Right renal cortex interstitium (tissue), 3 donors: ENCODE measurements around the gene PUM1. TPM values are rescaled to one million over a fixed set of nuclear protein-coding genes. Genes with fewer than 3 reads are reported as not detected.
"Not testable (repeated sequence)": the region's sequence is repeated elsewhere in the genome, so short reads cannot be mapped to it uniquely, and the experiment has no call there.

Experiments
- DNase-seq, 3 donors: peaks; one replicate each; pipeline ENCODE4 v3.0.0-alpha.2; 2013; ENCODE audit warnings: low read depth in 3 of 3, low spot score in 2 of 3
- polyA plus RNA-seq, 3 donors: library from polyadenylated mRNA; unstranded; fragments of 120-200 nt; gene quantifications; one replicate each; pipeline ENCODE4 v1.2.1, GENCODE V29; 2013; ENCODE audit not compliant: insufficient read length in 3 of 3

Gene PUM1
- 100 to 1,000 TPM; 132 to 140 (median 137) TPM for polyA plus RNA-seq

- DNase-seq, result peak; percentile 83 to 95 (median 87)
These were observed at the start of gene PUM1 for GRCh38 chr1:31065310-31066217. TSS of gene PUM1 (minus strand) at chr1:31065717. CDS start at chr1:31059566, 6,151 bp downstream.

GRCh38 chr1:31112266-31112935 is 46.9 kb upstream of the PUM1 start:
- no peak for DNase-seq

GRCh38 chr1:31111290-31111951 is 45.9 kb upstream of the PUM1 start:
- no peak for DNase-seq

- DNase-seq, result no peak
These were observed 45.3 kb upstream of the PUM1 start for GRCh38 chr1:31110846-31111245.

DNA sequence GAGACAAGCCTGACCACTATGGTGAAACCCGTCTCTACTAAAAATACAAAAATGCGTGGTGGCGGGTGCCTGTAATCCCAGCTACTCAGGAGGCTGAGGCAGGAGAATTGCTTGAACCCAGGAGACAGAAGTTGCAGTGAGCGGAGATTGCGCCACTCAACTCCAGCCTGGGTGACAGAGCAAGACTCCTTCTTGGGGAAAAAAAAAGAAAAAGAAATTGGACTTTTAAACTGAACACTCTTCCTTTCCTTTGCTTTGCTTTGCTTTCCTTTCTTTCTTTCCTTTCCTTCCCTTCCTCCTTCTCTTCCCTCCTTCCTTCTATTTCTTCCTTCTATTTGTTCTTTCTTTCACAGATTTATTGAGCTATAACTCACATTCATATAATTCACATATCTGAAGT is 43.3 kb upstream of the PUM1 start:
- DNase-seq, result no peak

DNA sequence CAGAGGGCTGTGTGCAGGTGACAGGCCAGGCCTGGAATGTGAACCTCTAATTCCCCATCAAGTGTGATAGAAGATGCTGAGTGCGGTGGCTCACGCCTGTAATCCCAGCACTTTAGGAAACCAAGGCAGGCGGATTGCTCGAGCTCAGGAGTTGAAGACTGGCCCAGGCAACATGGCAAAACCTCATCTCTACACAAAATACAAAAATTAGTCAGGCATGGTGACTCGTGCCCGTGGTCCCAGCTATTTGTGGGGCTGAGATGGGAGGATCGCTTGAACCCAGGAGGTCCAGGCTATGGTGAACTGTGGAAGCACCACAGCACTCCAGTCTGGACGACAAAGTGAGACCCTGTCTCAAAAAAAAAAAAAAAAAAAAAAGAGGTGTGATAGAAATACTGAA is 40.1 kb upstream of the PUM1 start:
- DNase-seq, result no peak

DNA sequence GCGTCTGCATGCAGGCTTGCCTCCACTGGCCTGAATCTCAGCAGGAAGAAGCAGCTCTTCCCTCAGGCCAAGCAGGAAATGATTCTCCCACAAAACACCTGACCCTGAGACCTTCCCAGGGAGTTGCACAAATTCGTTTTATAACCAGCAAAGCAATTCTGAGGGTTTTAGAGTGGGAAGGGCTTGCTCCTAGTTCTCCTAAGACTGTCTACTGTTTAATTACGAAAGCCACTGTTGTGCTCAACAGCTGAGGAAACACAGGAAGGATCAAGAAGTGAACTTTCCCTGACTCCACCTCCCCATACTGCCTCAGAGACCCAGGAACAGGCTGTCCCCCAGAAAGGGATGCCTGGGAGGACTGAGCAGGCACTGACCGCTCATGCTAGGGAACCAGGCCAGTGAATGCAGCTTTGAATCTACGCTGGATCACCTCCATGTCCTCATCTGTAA is 37.0 kb upstream of the PUM1 start:
- no peak for DNase-seq

DNA sequence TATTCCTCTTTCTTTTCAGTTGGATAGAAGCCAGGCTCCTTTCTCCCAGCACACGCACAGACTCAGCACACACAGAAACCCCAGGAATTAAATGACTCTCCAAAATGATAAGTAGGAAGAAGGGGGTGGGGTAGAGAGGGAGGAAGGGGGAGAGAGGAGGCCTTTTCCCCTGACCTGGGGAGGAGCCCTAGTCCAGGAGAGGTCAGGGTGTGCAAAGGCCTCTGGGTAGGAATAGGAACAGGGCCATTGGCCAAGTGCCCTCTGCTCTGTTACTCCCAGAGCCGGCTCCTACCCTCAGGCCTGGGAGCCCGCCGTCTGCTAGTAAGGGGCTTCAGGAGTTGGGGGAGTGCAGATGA is 35.6 kb upstream of the PUM1 start:
- no peak for DNase-seq

- no peak for DNase-seq
These were observed 33.9 kb upstream of the PUM1 start for GRCh38 chr1:31099293-31100032.

- DNase-seq, result no peak
These were observed 30.5 kb upstream of the PUM1 start for GRCh38 chr1:31095985-31096384.

DNA sequence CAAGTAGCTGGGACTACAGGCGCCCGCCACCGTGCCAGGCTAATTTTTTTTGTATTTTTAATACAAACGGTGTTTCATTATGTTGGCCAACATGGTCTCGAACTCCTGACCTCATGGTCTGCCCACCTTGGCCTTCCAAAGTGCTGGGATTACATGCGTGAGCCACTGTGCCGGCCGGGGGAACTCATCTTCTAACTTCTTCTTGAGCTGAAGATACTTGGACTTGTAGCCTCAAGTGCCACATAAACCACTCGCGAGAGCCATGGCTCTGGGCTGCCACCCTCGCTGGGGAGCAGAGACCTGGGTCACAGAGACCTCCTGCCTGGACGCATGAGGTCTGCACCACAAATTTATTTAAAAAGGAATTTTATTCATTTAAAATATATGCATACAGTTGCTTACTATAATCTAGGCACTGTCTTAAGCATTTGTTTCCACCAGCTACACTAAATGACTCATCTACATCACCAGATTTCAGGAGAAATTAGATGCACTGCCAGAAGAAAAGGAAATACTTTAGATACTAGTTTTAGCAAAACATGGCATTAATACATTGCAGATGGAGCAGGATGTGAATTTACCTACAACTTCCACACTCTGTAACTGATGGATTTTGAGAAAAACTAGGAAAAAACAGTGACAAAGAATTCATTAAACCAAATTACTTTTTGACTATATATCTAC is 29.9 kb upstream of the PUM1 start:
- no peak for DNase-seq

DNA sequence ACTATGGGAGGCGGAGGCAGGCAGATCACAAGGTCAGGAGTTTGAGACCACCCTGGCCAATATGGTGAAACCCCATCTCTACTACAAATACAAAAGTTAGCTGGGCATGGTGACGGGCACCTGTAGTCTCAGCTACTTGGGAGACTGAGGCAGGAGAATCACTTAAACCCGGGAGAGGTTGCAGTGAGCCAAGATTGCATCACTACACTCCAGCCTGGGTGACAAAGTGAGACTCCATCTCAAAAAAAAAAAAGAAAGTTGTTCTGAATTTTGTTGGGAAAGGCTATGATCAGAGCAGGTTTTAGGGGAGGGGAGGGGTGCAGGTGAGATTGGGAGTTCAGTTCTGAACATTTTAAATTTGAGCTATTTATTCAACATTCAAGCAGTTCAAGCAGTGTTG is 22.6 kb upstream of the PUM1 start:
- not testable (repeated sequence) for DNase-seq

- no peak for DNase-seq
These were observed 19.5 kb upstream of the PUM1 start for GRCh38 chr1:31084782-31085569.

DNA sequence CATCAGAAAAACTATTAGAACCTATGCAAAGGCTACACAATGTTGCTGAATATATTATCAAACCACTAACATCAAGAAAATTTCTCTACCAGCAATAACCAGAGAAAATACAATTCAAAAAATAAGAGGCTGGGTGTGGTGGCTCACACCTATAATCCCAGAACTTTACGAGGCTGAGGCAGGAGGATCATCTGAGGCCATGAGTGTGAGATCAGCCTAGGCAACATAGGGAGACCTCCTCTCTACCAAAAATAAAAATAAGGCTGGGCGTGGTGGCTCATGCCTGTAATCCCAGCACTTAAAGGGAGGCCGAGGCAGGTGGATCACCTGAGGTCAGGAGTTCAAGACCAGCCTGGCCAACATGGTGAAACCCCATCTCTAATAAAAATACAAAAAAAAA is 16.9 kb upstream of the PUM1 start:
- no peak for DNase-seq

DNA sequence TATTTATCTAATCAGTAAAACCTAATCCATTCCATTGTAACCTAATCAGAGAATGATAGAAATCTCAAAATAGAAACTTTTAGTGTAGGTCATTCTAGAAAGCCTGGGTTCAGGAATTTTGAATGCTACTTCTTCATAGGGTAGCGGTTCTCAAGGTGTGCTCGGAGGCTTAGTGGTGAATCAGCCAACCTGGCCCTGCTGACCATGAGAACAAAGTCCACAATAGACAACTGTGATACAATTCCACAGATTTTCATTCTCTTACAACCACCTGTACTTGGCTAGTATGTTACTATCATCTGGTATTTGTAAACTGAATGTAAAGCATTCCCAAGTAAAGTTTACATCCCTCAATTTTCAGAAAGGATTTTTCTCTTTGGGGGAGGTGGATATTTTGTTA is 7.5 kb upstream of the PUM1 start:
- DNase-seq, result no peak

DNA sequence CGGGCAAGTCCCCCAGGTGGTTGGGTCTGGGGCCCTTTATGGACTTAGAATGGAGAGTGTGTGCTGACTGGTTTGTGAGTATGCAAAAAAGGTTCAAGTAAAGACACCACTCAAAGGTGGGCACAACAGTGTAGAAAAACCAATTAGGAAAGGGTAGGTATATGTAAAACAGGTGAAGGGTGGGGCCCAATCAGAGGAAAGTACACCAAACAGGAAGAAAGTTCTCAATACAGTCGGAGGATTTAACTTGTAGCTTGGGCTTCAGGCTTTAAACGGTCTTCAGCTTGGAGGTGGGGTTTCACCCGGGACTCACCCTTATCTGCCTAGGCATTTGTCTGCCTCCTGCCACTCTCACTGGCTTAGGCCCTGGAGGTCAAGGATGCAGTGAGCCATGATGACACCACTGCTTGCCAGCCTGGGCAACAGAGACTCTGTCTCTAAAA is 6.8 kb upstream of the PUM1 start:
- DNase-seq, result no peak

- DNase-seq, result no peak
These were observed 3.9 kb upstream of the PUM1 start for GRCh38 chr1:31069392-31069791.

- DNase-seq, result peak in 1 of 3 donors; percentile 58
These were observed 703 bp downstream of the PUM1 start for GRCh38 chr1:31064718-31065309.
